Sciatic nerve (tissue), 2 donors: ENCODE results near the gene PAK5. TPM values are rescaled to one million over a fixed set of nuclear protein-coding genes. Genes with fewer than 3 reads are reported as not detected.

ENCODE experiments used
- ATAC-seq: fragments of 200-7000 bp; cut with Tn5 transposase; one replicate; pipeline ENCODE4 v1.9.1; 2020; ENCODE audit warnings: mild to moderate bottlenecking, moderate library complexity
- DNase-seq: peaks from one replicate; pipeline ENCODE4 v3.0.0-alpha.2; 2020; ENCODE audit warnings: low spot score
- intact Hi-C: fragments of 100-400 bp; cut with DNase I; formaldehyde crosslinking; loops from one replicate; pipeline ENCODE4 v1.14.2; 2022
- total RNA-seq: library from RNA; stranded (reverse); fragmentation: NEBNext Ultra II Directional; extraction: Animal tissue kit (Norgen Biotek cat#: 25700); gene quantifications from one replicate; pipeline ENCODE4 v1.2.1, GENCODE V29; 2021
- donor health status: DM: no; HTN: no; CAD: no.
- donor health status: DM: no; HTN: no; CAD: no.

Gene PAK5
- total RNA-seq, 1 donor from 2014 or later: 0.18 TPM

GRCh38 chr20:9632991-9633390 lies 205.9 kb downstream of the PAK5 start:
- intact Hi-C loops: no loop called here
- no peak for ATAC-seq
- DNase-seq: no peak

- DNase-seq (no peak), ATAC-seq (no peak)
- intact Hi-C loops: no loop called here
Measured at GRCh38 chr20:9632265-9632664, 206.6 kb downstream of the PAK5 start.

- no peak for ATAC-seq
- intact Hi-C loops: no loop called here
- no peak for DNase-seq
Measured at GRCh38 chr20:9630554-9630953, 208.3 kb downstream of the PAK5 start.

- no peak for ATAC-seq
Measured at GRCh38 chr20:9629831-9630230, 209.0 kb downstream of the PAK5 start.

GRCh38 chr20:9628589-9628988 lies 210.3 kb downstream of the PAK5 start:
- DNase-seq (no peak), ATAC-seq (no peak)
- intact Hi-C loops: loop anchor here (10.0 kb wide), 1 partner anchor 286 kb away; no protein-coding TSS in a partner anchor

More at GRCh38 chr20:9629831-9630230, 209.0 kb downstream of the PAK5 start:
- intact Hi-C loops: loop anchor here (10.0 kb wide), 1 partner anchor 285 kb away; no protein-coding TSS in a partner anchor
- DNase-seq: no peak

- intact Hi-C loops: loop anchor here (10.0 kb wide), 1 partner anchor 287 kb away; no protein-coding TSS in a partner anchor
- DNase-seq: no peak
- no peak for ATAC-seq
Measured at GRCh38 chr20:9628141-9628540, 210.7 kb downstream of the PAK5 start.

GRCh38 chr20:9627219-9627618 lies 211.7 kb downstream of the PAK5 start:
- DNase-seq (no peak), ATAC-seq (no peak)
- intact Hi-C loops: loop anchor here (10.0 kb wide), 1 partner anchor 288 kb away; no protein-coding TSS in a partner anchor

- DNase-seq (no peak), ATAC-seq (no peak)
- intact Hi-C loops: loop anchor here (10.0 kb wide), 1 partner anchor 288 kb away; no protein-coding TSS in a partner anchor
Measured at GRCh38 chr20:9626357-9626756, 212.5 kb downstream of the PAK5 start.

- intact Hi-C loops: no loop called here
- ATAC-seq: peak; percentile 55
- DNase-seq: no peak
Measured at GRCh38 chr20:9617940-9618339, 220.9 kb downstream of the PAK5 start.

- ATAC-seq (peak; percentile 74), DNase-seq (peak; percentile 71)
- intact Hi-C loops: no loop called here
Measured at GRCh38 chr20:9616833-9617461, 221.9 kb downstream of the PAK5 start.

- ATAC-seq (no peak), DNase-seq (no peak)
- intact Hi-C loops: no loop called here
Measured at GRCh38 chr20:9616455-9616805, 222.4 kb downstream of the PAK5 start.

GRCh38 chr20:9615766-9616454 lies 223.0 kb downstream of the PAK5 start:
- ATAC-seq (no peak), DNase-seq (no peak)
- intact Hi-C loops: no loop called here

- no peak for DNase-seq
- ATAC-seq: no peak
- intact Hi-C loops: no loop called here
Measured at GRCh38 chr20:9615118-9615517, 223.8 kb downstream of the PAK5 start.

- intact Hi-C loops: loop anchor here (5.0 kb wide), 1 partner anchor 202 kb away; no protein-coding TSS in a partner anchor
- ATAC-seq (no peak), DNase-seq (no peak)
Measured at GRCh38 chr20:9613871-9614270, 225.0 kb downstream of the PAK5 start.

- DNase-seq: no peak
- ATAC-seq: no peak
- intact Hi-C loops: loop anchor here (5.0 kb wide), 1 partner anchor 200 kb away; no protein-coding TSS in a partner anchor
Measured at GRCh38 chr20:9611921-9612320, 227.0 kb downstream of the PAK5 start.

GRCh38 chr20:9610665-9611064 lies 228.2 kb downstream of the PAK5 start:
- DNase-seq (no peak), ATAC-seq (no peak)
- intact Hi-C loops: loop anchor here (5.0 kb wide), 1 partner anchor 198 kb away; no protein-coding TSS in a partner anchor

- DNase-seq (peak; percentile 75), ATAC-seq (peak; percentile 45)
Measured at GRCh38 chr20:9609887-9610502, 228.9 kb downstream of the PAK5 start.

GRCh38 chr20:9608639-9609340 lies 230.1 kb downstream of the PAK5 start:
- intact Hi-C loops: no loop called here
- ATAC-seq (no peak), DNase-seq (no peak)

More at GRCh38 chr20:9609887-9610502, 228.9 kb downstream of the PAK5 start:
- intact Hi-C loops: loop anchor here (5.0 kb wide), 1 partner anchor 198 kb away; no protein-coding TSS in a partner anchor

- ATAC-seq: no peak
- DNase-seq: no peak
- intact Hi-C loops: no loop called here
Measured at GRCh38 chr20:9602847-9603183, 236.1 kb downstream of the PAK5 start.
